Ovary (tissue), 9 donors: ENCODE measurements around the gene FHAD1. TPM values are rescaled to one million over a fixed set of nuclear protein-coding genes. Genes with fewer than 3 reads are reported as not detected.

Experiments used
- DNase-seq, 5 donors: peaks; one replicate each; pipeline ENCODE4 v3.0.0-alpha.2; 2019 to 2020
- H3K27ac ChIP-seq, 2 donors: fragments of 200-600 bp; one replicate each; pipeline versions ENCODE4 v1.5.1 to v1.8.0; 2019 to 2022
- H3K27me3 ChIP-seq: fragments of 200-600 bp; one replicate; pipeline ENCODE4 v1.8.0; 2022
- H3K36me3 ChIP-seq: fragments of 200-600 bp; sonication (generic); one replicate; pipeline ENCODE4 v1.5.1; 2019
- H3K4me1 ChIP-seq: one replicate; pipeline ENCODE4 v1.8.1; 2013; ENCODE audit warnings: mild to moderate bottlenecking, moderate library complexity; ENCODE audit not compliant: insufficient read depth
- H3K4me3 ChIP-seq: fragments of 200-600 bp; sonication (generic); one replicate; pipeline ENCODE4 v1.5.1; 2017
- H3K9me3 ChIP-seq, 2 donors: fragments of 200-600 bp in 1 of 2; sonication (generic) in 1 of 2; one replicate each; pipeline versions ENCODE4 v1.5.1 to v1.8.1; 2013 to 2019; ENCODE audit warnings: mild to moderate bottlenecking in 1 of 2, moderate library complexity in 1 of 2
- EP300 ChIP-seq: sonication (generic); formaldehyde crosslinking; IDR thresholded peaks from one replicate; pipeline ENCODE4 v1.6.1; 2017; ENCODE audit warnings: antibody characterized with exemption
- POLR2A ChIP-seq: fragments of 450-650 bp; IDR thresholded peaks from one replicate; pipeline ENCODE4 v1.6.1; 2017; ENCODE audit warnings: antibody characterized with exemption, mild to moderate bottlenecking, moderate library complexity
- WGBS, 3 donors: extraction: QIAGEN DNeasy Blood & Tissue Kit in 1 of 3; methylation state at CpG; one replicate each; pipeline versions ENCODE4 v1.1.5 to v1.1.7; 2013 to 2017; 5-methylcytosine and 5-hydroxymethylcytosine counted together
- intact Hi-C, 4 donors: fragments of 100-400 bp; cut with DNase I; formaldehyde crosslinking; loops; one replicate each; pipeline versions ENCODE4 v1.11.0 to v1.15.1; 2022 to 2023
- polyA plus RNA-seq, 2 donors: library from polyadenylated mRNA; stranded (reverse); fragments of 200-250 nt in 1 of 2; fragments of 350-450 nt in 1 of 2; fragmentation: Illumina TruSeq in 1 of 2; extraction: RNeasy Lipid Tissue Mini Kit (QIAGEN cat#74804) in 1 of 2; gene quantifications; one replicate each; pipeline ENCODE4 v1.2.3, GENCODE V29; 2013 to 2014
- total RNA-seq, 7 donors: library from RNA; depleted of rRNA in 2 of 7; stranded (reverse); fragments of >200 nt in 2 of 7; fragmentation: NEBNext Ultra II Directional in 3 of 7; extraction: Animal tissue kit (Norgen Biotek cat#: 25700) in 3 of 7; gene quantifications; one replicate each; pipeline versions ENCODE4 v1.1.0 to v1.2.4, GENCODE V29; 2016 to 2023
- TF ChIP-seq, protein P1 (sequence below), 3 donors: fragments of 450-650 bp in 2 of 3; fragments of 200-600 bp in 1 of 3; IDR thresholded peaks; one replicate each; pipeline versions ENCODE4 v1.5.1 to v1.8.0; 2016 to 2022; ENCODE audit warnings: antibody characterized with exemption in 3 of 3, mild to moderate bottlenecking in 1 of 3
- donor health status: DM: no; HTN: no; CAD: no; lungs with moderate emphysema.
- donor health status: DM: no; HTN: no; CAD: no.
- donor health status: Bipolar disorder and iron deficiency.
- donor health status: DM: yes; HTN: yes; CAD: no.
- donor health status: DM: no; HTN: no; CAD: no.
- donor health status: DM: yes; HTN: yes; CAD: no.

The FHAD1 gene
- total and polyA plus RNA-seq, 9 donors: 0.40 to 23.0 (median 1.4) TPM

DNA sequence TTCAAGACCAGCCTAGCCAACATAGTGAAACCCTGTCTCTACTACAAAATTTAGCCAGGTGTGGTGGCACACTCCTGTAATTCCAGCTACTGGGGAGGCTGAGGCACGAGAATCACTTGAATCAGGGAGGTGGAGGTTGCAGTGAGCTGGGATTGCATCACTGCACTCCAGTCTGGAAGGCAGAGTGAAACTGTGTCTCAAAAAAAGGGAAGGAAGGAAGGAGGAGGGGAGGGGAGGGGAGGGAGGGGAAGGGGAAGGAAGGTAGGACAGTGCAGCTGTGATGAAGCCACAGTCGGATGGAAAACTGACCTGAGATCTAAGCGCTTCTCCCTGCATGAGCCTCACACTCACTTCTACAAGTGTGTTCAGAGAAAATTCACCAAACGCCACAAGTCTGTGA is 22.0 kb upstream of the FHAD1 start:
- Histone ChIP-seq H3K4me3 (no peak overlapping the region), H3K27me3 (no peaks in the 10 kb centered on the region), H3K4me1 (peaks cover 2% of the 10 kb centered on the region), H3K36me3 (no peaks in the 10 kb centered on the region), H3K27ac (no peak overlapping the region), H3K9me3 (no peaks in the 10 kb centered on the region)
- no peak for DNase-seq
- intact Hi-C loops: no loop called here
- TF ChIP-seq, protein P1, sequence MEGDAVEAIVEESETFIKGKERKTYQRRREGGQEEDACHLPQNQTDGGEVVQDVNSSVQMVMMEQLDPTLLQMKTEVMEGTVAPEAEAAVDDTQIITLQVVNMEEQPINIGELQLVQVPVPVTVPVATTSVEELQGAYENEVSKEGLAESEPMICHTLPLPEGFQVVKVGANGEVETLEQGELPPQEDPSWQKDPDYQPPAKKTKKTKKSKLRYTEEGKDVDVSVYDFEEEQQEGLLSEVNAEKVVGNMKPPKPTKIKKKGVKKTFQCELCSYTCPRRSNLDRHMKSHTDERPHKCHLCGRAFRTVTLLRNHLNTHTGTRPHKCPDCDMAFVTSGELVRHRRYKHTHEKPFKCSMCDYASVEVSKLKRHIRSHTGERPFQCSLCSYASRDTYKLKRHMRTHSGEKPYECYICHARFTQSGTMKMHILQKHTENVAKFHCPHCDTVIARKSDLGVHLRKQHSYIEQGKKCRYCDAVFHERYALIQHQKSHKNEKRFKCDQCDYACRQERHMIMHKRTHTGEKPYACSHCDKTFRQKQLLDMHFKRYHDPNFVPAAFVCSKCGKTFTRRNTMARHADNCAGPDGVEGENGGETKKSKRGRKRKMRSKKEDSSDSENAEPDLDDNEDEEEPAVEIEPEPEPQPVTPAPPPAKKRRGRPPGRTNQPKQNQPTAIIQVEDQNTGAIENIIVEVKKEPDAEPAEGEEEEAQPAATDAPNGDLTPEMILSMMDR (IDR thresholded peaks at IDR 0.05): no peak
- TF ChIP-seq POLR2A: no peak
- TF ChIP-seq EP300: no peak
- 77 to 86% (median 80%) methylated on average over 4 of the region's 4 CpGs for WGBS, 3 donors

DNA sequence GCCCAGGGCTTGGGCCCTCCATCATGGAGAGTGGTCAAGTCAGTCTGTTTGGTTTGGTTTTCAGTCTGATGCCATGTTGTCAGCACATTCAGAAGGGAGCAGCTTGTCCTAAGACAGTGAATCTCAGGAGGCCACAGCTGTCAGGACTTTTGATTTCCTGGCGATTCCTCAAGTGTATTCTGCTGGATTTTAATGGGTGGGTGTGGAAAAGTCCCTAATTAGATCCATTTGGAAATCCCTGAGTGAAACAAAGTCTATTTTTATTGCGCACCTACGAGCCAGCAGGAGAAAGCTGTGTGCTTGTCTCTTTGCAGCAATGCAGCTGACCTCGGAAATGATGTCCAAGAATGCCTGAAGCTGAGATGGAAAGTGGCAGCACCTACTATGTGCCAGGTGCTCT is 21.6 kb upstream of the FHAD1 start:
- H3K27me3 ChIP-seq: no peaks in the 10 kb centered on the region
- no peak overlapping the region for H3K27ac ChIP-seq
- no peak for DNase-seq
- H3K36me3 ChIP-seq: no peaks in the 10 kb centered on the region
- intact Hi-C loops: no loop called here
- WGBS, 3 donors: 66 to 82% (median 79%) methylated on average over 4 of the region's 4 CpGs
- TF ChIP-seq, protein P1 (IDR thresholded peaks at IDR 0.05): no peak
- no peak for TF ChIP-seq POLR2A
- TF ChIP-seq EP300: no peak
- H3K9me3 ChIP-seq: no peaks in the 10 kb centered on the region
- no peak overlapping the region for H3K4me3 ChIP-seq
- peaks cover 2% of the 10 kb centered on the region for H3K4me1 ChIP-seq

DNA sequence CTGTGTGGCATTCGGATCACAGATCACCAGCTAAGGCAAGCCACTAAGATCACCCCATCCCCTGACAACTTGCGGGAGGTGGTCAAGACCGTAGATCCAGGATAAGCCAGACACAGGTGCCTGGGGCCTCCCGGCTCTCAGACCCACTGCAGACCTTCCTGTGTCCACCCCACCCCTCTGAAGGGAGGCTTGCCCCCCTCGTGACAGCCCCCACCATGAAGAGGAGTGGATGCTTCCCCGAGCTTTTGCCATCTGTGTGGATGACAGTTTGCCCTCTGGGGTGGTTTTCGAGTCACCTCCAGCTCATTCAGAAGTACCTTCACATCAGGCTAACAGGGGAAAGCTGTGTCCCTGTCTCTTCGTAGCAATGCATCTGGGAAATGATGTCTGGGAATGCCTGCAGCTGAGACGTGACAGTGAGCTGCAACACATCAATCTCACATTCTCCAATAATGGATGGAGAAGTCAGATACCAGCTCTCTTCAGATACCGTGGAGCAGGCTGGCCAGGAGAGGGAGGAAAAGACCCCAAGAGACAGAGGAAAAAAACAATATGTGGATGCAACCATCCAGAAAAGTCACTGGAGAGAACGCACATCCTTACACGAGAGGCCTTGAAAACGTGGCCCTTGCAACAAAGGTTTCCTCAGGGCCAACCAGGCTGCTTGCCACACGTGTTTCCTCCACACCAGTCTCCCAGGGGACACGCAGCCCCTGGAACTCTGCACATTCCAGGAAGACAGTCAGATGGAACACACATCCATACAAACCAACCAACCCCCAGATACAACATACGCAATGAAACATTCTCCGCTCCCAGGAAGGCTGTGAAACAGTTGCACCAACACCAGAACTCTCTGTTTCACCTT is 20.4 kb upstream of the FHAD1 start:
- DNase-seq: no peak
- 75 to 79% (median 77%) methylated on average over 17 of the region's 17 CpGs for WGBS, 3 donors
- Histone ChIP-seq H3K27ac (no peak overlapping the region), H3K4me3 (no peak overlapping the region), H3K9me3 (no peaks in the 10 kb centered on the region), H3K4me1 (no peaks in the 10 kb centered on the region), H3K36me3 (no peaks in the 10 kb centered on the region), H3K27me3 (no peaks in the 10 kb centered on the region)
- intact Hi-C loops: no loop called here
- TF ChIP-seq, protein P1 (IDR thresholded peaks at IDR 0.05): no peak
- TF ChIP-seq POLR2A (no peak), EP300 (no peak)

DNA sequence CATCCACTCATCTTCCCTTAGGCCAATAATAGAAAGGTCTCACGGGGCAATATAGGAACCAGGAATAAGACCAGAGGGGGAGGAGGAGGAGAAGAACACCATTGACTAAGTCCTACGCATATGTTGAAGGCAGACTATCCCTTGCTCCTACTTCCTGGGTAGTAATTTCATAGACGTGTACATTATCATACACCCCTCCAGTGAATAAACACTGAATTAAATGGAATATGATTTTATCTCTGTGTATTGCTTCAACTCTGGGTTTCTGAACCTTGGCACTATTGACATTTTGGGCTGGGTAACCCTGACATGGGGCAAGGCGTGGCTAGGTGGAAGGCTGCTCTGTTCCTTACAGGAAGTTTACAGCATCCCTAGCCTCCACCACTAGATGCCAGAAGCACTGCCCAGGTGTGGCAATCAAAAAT is 17.3 kb upstream of the FHAD1 start:
- no peaks in the 10 kb centered on the region for H3K9me3 ChIP-seq

More for the DNA sequence above, 17.3 kb upstream of the FHAD1 start:
- H3K27me3 ChIP-seq: no peaks in the 10 kb centered on the region
- intact Hi-C loops: no loop called here
- H3K27ac ChIP-seq: no peak overlapping the region
- no peaks in the 10 kb centered on the region for H3K36me3 ChIP-seq
- no peak for DNase-seq
- TF ChIP-seq, protein P1 (IDR thresholded peaks at IDR 0.05): no peak
- TF ChIP-seq POLR2A: no peak
- no peak for TF ChIP-seq EP300
- H3K4me1 ChIP-seq: no peaks in the 10 kb centered on the region
- 62 to 81% (median 73%) methylated on average over 4 of the region's 4 CpGs for WGBS, 3 donors
- H3K4me3 ChIP-seq: no peak overlapping the region
